GM18505 (cell line): ENCODE results near the gene TMEM134.

Source experiments
- ATAC-seq: cut with Tn5 transposase; IDR thresholded peaks from one replicate; pipeline ENCODE4 v1.9.1; 2021; ENCODE audit not compliant: unreplicated experiment
- POLR2A ChIP-seq: IDR thresholded peaks from 4 replicates; pipeline ENCODE4 v1.6.1; 2011; ENCODE audit warnings: borderline replicate concordance; ENCODE audit not compliant: insufficient read depth, insufficient read length; ENCODE audit errors: extremely low read depth

The TMEM134 gene

DNA sequence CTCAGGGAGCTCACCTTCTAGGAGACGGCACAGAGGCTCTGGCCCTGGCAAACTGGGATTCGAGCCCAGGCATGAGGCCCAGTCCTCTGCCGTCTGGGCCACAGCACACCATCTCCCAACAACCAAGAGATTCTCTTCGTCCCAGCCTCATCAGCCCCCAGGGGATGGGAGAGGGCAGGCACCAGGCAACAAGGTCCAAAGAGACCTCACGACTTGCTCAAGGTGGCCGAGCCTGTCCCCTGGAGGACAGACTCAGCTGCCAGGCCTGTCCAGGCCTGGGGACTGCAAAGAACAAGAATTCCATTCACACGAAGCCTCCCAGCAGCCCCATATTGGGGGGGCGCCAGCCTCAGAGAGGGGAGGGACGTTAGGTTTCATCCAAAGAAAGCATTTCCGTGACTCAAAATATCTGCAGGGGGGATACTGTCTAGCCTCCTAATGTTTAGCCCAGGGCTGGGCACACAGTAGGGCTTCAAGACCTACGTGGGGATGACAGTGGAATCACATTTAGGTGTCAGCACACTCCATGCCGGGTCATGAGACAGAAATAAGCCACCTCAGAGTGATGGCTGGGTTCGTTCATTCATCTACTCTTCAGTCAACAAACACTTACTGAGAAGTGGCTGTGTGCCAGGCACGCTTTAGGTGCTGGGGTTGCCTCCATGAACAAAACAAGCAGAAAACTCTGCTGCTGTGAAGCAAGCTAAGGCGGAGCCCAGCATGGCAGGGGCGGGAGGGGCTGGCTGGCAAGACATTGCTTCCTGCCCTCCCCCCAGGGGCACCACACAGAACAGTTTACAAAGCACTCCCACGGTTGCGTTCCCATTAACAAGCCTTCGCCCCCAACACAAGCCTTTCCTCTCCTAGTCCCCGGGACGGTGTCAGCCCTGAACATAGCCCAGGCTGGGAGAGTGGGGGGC lies 52.4 kb downstream of the TMEM134 start:
- TF ChIP-seq POLR2A: no peak
- ATAC-seq: no peak

DNA sequence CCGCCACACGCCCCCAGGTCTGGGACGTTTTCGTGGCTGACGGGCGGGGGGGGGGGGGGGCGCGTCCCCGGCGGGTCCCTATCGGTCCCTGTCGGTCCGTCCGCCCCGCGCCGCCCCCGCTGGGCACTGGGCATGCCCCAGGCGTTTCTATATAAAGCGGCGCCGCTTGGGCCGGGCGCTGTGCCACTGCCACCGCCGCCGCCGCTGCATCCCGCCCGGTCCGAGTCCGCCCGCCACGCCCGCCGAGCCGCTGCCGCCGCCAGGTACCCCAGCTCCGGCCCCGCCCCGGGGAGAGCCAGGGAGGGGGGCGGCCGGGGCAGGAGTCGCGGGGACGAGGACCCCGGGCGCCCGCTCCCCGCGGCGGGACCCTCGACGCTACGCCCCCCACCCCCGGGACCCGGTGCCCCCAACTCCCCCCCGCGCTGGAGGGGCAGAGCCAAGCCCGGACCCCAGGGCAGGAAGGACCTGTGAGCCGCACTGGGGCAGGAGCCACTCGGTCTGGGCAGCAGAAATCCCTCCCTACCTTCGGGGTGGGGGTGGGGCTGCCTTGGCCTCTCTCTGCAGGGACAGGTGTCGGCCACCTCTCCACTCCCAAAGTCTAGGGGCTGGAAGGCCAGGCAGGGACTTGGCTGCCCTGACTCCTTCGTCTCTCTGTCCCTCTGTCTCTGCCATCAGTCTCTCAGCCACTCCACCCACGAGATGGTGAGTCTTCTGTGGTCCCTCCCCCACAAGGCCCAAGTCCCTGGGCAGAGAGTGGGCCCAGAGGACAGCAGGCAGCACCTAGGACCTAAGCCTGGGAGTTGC lies 53.3 kb downstream of the TMEM134 start, which contains the start of gene CARNS1:
Gene CARNS1 (plus strand): TSS at position 178 of the 804 bp plus-strand sequence. CDS start 522 bp downstream, at position 700.
- no peak for ATAC-seq
- TF ChIP-seq POLR2A: no peak

DNA sequence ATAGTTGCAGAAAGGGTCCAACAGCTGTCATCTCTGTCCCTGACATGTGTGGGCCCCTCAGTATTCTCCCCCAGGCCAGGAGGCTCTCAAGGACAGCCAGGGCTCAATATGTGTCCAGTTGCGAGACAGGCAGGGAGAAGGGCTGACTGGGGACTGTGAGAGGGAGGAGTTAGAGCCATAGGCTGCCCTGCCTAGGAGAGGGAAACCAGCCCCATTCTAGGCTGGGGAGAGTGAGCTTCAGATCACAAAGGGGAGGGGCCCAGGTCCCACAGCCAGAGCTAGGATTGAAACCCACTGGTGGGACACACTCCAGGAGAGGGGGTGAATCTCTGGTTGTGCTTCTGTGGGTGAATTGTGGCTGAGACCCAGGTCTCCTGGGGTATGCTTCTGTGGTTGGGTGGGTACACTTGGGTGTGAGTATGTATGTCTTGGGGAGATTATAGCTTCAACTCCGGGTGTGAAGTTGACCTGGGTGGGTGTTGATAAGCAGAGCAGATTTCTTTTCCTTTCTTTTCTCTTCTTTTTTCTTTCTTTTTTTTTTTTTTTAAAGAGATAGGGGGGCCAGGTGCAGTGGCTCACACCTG lies 55.7 kb downstream of the TMEM134 start:
- no peak for ATAC-seq
- TF ChIP-seq POLR2A: no peak

DNA sequence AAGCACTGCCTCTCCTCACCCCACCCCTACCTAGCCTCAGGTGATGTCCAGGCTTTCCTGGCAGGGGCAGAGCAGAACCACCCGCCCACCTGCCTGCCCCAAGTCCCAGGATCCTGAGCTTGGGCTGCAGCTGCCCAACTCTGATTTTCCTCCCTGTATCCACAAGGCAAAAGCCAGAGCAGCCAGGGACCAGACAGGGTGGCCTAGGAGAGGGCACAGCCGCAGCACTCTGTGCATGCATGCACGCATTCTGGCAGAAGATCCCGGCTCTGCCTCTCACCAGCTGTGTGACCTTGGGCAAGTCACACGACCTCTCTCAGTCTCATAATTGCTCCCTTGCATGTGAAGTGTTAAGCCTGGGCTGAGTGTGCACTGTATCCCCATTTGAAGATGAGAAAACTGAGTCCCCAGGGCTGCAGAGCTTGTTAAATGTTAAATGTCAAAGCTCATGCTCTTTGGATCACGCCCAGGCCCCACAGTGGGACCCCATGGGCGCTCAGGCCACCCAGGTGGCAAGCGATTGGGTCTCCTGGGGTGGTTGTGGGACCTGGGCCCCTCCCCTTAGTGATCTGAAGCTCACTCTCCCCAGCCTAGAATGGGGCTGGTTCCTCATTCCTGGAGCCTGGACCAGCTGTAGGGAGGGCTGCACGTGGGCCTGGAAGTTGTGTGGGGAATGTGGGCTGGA lies 56.4 kb downstream of the TMEM134 start:
- no peak for TF ChIP-seq POLR2A
- ATAC-seq: no peak

DNA sequence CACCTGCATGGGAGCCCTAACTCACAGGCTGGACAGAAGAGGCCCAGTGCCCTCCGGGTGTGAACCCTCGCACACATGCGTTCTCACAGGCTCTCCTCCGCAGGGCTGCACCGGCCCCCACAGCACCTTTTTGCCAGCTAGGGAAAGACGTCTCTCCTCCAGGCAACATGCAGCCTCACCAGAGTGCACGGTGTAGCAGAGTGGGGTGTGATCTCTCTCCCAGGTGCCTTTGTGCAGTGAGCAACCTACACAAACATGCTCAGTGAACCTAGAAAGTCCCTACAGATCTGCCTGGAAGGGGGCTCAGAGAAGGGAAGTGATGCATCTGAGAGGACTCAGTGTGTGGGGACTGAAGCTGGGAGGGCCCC lies 57.3 kb downstream of the TMEM134 start:
- no peak for TF ChIP-seq POLR2A
- no peak for ATAC-seq
